Femur (tissue), 1 donor: ENCODE data around the gene CATSPER1.
"Not testable (repeated sequence)": the region's sequence is repeated elsewhere in the genome, so short reads cannot be mapped to it uniquely, and the experiment has no call there.

ENCODE experiments used
- DNase-seq: peaks from one replicate; pipeline ENCODE4 v3.0.0-alpha.2; 2017

CATSPER1 gene

GRCh38 chr11:66051371-66051765, 25.1 kb upstream of the CATSPER1 start:
- DNase-seq: no peak

GRCh38 chr11:66050581-66051231, 24.4 kb upstream of the CATSPER1 start:
- no peak for DNase-seq

DNA sequence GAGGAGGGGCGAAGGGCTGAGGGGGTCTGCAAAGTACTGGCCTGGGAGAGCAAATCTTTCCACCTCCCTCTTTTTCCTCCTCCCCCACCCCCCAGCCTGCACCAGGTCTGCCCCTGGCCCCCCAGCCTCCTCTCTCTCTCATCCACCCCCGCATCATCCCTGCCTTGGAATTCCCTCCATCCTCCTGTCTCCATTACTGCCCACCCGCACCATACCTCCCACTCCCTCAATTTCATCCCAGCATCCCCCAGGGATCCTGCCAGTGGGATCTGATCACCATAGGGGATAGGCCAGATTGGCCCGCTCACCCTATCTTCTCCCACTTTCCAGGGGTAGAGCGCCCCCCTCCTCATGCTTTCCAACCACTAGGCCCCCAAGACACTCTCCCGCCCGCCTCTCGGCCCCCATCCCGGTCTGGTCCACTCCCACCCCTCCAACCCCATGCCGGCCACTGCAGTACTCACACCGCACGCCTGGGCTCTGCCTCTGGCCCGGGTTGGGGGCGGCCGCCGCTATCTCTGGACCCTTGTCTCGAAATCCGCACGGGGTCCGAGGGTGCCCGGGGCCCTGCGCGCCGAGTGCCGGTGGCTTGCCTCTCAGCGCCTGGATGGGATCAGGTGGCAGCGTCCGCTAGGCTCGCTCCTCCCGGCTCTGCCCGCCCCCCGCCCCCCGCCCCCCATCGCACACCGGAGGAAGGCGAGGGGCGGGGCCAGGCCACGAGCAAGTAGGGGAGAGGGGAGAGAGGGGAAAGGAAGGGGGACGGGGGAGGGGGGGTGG, 22.5 kb upstream of the CATSPER1 start, which contains the start of gene GAL3ST3:
GAL3ST3 (minus strand) TSS at position 615 of the 777 bp plus-strand sequence. CDS start 3,746 bp downstream, outside the sequence.
- peak; percentile 52 for DNase-seq

DNA sequence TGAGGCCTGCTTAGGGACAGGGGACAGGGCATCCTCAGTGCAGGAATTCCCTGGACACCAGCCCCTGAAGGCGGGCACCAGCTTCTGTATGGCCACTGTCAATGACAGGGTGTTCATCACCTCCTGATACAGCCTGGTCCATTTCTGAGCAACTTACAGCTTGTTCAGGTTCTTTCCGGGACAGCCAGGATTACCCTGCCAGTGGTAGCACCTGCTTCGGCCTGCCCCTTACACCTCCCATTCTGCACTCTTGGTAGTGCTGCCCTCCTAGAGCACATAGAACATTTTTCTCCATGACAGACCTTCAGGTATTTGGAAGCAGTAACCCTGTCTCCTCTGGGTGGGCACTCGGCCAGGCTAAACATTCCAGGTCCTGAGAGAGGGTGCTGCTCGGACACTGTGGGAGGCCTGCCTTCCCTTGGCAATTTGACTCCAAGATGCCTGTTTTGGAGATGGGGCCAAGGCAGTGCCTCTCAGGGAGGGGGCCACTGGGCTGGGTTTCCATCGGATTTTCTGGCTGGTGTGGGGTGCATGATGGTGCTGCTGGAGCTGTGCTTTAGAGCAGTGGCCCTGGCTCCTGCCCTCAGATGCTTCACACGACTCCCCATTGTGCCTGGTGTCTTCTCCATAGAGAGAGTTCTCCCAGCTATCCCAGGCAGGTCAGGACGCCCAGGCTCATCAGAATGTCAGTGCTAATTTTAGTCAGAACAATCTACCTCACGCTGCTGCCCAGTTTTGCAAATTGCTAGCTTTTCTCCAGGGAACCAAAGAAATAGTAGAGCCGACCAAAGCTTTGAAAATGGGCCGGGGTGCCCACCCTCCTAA, 21.5 kb upstream of the CATSPER1 start:
- no peak for DNase-seq

DNA sequence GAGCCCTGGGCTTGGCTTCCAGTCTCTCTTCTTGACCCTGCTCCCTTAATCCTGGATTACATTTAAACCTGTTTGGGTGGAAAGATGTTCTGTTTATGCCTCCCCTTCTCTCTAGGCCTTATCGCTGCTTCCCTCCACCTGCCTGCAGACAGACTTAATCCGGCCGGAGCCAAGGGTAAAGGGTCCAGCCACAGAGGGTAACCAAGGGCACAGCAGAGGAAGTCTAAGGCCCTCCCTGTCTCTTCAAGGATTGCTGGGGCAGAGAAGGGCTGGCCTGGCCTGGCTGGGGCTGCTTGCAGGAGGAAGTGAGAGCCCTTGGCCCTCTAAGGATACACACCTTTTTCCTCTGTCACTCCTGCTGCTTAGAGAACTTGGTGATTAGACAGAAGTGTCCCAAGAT, 20.6 kb upstream of the CATSPER1 start:
- DNase-seq: no peak

- DNase-seq: peak; percentile 82
Observed at GRCh38 chr11:66045177-66045639, 18.9 kb upstream of the CATSPER1 start.

GRCh38 chr11:66044757-66045156, 18.5 kb upstream of the CATSPER1 start:
- no peak for DNase-seq

- DNase-seq: no peak
Observed at GRCh38 chr11:66042996-66043906, 17.0 kb upstream of the CATSPER1 start.

DNA sequence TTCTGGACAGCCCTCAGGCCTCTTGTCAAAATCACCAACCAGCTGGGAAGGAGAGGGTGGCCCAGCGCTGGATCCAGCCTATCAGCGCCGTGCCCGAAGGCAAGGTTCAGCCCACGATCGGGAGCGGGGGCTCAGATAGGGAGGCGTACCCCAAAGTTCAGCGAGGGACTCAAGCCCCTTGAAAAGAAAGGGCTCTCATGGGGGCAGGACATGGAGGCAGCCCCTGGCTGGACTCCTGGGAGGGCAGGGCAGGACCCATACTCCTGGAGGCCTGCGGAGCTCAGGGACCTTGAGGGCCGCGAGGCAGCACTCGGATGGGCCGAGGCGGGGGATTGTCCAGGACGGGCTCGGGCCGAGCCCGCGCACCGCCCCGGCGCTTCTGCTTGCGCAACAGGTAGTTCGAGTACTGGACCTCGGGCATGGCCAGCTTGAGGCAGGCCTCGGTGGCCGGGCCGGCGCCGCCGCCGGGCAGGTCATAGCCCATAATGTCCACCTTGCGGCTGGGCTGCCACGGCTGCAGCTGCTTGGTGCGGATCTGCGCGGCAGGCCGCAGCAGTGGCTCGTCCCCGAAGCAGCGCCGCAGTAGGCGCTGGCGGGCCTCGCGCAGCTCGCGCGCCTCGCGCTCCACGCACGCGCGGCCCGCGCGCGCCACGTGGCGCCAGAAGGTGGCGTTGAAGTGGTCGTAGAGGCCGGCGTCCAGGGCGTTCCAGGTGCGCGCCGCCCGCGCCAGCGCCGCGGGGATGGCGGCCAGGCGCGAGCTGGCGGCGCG, 16.1 kb upstream of the CATSPER1 start:
- no peak for DNase-seq

DNA sequence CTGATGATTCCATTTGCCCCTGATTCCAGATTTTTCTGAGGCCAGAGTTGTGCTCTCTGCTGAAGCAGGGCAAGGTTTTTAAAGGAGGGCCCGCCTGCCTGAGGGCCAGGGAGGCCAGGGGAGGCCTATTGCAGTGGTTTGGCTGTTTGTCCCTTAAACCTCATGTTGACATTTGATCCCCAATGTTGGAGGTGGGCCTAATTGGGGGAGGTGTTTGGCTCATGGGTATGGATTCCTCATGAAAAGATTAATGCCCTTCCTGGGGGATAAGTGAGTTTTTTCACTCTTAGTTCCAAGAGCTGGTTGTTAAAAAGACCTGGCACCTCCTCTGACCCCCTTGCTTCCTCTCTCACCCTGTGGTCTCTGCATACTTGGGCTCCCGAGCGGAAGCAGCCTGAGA, 13.5 kb upstream of the CATSPER1 start:
- no peak for DNase-seq

DNA sequence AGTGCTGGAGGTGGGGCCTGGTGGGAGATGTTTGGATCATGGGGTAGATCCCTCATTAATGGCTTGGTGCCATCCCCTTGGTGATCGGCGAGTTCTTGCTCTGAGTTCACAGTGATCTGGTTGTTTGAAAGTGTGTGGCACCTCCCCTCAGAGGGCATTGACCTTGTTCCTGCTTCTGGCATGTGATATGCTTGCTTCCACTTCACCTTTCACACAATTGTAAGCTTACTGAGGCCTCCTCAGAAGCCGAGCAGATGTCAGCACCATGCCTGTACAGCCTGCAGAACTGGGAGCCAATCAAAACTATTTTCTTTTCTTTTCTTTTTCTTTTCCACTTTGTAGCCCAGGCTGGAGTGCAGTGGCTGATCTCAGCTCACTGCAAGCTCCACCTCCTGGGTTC, 11.0 kb upstream of the CATSPER1 start:
- no peak for DNase-seq

DNA sequence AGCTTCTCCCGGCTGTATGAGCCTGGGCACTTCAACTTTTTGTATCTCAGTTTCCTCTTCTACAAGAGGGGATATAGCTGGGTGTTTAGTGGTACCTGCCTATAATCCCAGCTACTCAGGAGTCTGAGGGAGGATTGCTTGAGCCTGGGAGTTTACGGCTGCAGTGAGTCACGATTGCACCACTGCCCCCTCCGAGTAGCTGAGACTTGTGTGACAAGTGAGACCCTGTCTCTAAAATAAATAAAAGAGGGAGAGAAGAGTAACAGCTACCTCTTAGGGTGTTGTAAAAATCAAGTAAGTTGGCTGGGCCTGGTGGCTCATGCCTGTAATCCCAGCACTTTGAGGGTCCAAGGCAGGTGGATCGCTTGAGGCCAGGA, 10.0 kb upstream of the CATSPER1 start:
- DNase-seq: no peak

DNA sequence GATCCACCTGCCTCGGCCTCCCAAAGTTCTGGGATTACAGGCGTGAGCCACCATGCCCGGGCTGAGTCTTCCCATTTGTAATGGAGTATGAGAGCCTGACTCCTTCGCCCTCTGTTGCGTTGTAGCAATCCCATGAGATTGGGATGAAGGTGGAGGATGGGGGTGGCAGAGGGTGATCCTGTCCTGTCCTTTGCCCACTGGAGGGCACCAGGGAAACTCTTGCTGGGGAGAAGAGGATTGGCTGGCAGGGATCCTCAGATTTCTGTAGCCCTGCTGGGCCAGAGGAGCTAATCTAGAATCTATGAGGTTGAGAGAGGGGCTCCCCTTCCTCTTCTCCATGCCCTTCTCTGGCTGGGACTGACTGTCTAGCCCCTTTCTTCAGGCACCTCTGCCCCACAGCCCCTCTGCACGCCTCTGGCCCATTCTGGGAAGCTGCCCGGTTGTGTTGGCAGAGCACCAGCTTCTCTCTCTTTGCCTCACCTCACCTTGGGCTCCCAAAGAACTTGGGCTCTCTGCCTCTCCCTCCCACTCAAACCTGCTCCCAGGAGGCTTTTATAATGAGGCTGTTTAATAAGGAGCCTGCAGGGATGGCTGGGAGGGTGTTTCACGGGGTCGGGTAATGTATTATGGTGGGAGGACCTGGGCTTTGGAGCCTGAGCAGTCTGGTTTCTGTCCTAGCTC, 9.5 kb upstream of the CATSPER1 start:
- DNase-seq: no peak

DNA sequence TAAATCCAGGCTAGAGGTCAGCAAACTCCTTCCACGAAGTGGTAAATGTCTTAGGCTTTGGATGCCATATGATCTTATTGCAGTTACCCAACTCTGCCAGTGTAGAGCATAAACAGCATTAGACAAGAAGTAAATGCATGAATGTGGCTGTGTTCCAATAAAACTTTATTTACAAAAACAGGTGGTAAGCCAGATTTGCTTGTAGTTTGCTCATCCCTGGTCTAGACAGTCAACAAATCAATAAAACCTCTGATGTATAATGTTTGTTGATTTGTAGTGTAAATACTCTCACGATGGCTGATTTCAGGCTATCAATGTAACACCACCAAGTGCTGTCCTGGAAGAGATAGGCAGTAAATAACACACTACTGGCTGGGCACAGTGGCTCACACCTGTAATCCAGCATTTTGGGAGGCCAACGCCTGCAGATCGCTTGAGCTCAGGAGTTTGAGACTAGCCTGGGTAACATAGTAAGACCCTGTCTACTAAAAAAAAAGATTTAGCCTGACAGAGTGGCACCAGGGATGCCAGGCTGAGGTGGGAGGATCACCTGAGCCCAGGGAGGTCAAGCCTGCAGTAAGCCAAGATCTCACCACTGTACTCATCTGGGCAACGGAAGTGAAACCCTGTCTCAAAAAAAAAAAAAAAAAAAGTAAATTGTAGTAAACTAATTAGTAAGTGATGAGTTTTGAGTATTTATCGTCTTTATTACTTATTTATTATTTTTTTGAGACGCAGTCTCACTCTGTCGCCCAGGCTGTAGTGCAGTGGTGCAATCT, 6.9 kb upstream of the CATSPER1 start:
- DNase-seq: no peak

- DNase-seq: not testable (repeated sequence)
Observed at GRCh38 chr11:66023186-66023440, 3.2 kb downstream of the CATSPER1 start.

DNA sequence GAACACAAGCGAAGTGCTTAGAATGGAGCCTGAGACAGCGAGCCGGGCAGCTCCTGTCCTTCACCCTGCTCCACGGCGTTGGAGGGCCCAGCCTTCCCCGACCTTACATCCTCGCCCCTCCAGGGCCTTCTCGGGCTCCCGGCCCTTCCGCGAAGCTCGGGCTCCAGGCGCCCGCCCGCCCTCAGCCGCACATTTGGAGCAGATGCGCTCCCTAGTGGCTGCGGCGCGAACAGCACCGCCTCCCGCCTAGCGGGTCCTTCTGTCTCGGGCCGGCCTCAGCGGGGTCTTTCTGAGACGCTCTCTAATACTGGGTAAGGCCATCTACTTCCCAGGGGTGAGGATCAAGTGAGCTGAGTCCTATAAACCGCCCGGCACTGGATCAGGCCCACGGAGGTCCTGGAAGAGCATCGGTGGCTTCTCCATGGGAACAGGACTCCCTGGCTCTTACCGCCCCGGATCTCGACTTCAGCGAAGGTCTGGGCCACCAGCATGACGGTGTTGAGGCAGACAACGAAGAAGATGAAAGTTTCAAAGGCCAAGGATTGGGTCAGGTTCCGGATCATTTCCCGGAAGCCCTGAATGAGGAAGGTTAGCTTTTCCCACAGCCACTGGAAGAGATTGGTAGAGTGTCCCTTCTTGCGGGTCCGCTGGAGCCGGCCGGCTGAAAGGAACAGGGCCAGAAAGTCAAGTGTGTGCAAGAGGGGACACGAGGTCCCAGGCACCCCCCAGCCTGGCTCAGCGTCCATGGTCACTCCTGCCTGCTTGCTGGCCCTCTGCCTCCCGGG, 3.7 kb downstream of the CATSPER1 start:
- DNase-seq: peak; percentile 69

DNA sequence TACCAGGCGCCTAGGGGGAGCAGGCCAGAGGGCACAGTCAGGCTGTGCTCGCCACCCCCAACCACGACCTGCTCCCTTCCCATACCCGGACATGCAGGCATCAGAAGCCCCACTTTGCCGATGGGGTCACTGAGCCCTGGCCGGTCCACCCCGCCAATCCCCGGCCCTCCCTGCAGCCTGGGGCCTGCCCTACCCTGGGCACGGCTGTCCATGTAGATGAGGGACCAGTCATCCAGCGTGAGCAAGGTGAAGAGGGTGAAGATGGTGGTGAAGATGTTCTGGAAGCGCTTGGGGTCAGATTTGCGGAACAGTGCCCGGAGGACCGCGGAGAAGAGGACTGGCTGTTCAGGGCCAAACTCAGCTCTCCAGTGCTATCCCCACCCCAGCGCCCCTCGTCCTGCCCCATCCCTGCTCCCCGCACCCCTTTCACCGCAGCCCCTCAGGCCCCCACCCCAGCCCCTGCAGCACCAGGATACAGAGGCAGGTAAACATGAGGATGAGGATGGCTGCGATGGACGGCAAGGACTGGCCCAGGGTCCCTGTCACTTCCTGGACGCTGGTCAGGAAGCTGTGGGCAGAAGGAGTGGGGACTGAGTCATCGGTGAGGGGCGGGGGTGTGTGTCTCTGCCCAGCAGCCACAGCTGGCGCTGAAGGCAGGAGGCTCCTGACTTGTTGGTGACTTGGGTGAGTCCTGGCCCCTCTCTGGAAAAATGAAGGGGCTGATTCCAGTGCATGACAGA, 5.5 kb downstream of the CATSPER1 start:
- DNase-seq: peak; percentile 49

DNA sequence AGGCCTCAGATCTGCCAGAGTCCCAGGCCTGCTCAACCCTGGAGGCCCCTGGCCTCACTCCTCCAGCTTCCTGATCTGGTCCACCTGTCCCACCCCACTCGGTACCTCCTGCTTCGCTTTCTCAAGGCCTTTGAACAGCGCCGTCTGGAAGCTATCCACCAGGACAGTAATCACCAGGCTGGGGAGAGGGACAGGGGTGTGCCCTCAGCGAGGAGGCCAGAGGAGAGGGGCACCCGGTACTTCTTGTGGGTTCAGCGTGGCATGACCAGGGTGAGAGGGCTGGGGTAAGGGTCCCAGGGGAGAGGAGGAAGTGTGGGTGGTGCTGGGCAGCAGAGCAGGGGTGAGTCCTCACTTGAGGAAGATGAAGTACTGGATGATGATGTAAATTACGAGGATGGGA, 6.1 kb downstream of the CATSPER1 start:
- no peak for DNase-seq

GRCh38 chr11:66017321-66017720, 9.0 kb downstream of the CATSPER1 start:
- DNase-seq: no peak
